DMS114 treated with DMSO at 0.1 percent for 48 hours (cell line): ENCODE data around the gene APOL6.
"Not testable (repeated sequence)": the region's sequence is repeated elsewhere in the genome, so short reads cannot be mapped to it uniquely, and the experiment has no call there.

ENCODE experiments used
- DNase-seq: peaks from one replicate; lab custom pipeline; 2025; ENCODE audit not compliant: unreplicated experiment; lab: John Stamatoyannopoulos, UW

The APOL6 gene

GRCh38 chr22:35634943-35635540, 13.2 kb upstream of the APOL6 start:
- DNase-seq, result no peak

- DNase-seq, result no peak
Observed at GRCh38 chr22:35637254-35637653, 11.0 kb upstream of the APOL6 start.

GRCh38 chr22:35638001-35638400, 10.2 kb upstream of the APOL6 start:
- no peak for DNase-seq

GRCh38 chr22:35638410-35638809, 9.8 kb upstream of the APOL6 start:
- DNase-seq, result no peak

GRCh38 chr22:35641494-35642120, 6.6 kb upstream of the APOL6 start:
- DNase-seq, result no peak

GRCh38 chr22:35642305-35642741, 5.9 kb upstream of the APOL6 start:
- no peak for DNase-seq

- DNase-seq, result no peak
Observed at GRCh38 chr22:35643991-35644390, 4.3 kb upstream of the APOL6 start.

GRCh38 chr22:35645646-35646045, 2.6 kb upstream of the APOL6 start:
- no peak for DNase-seq

GRCh38 chr22:35649026-35649553, 844 bp downstream of the APOL6 start:
- no peak for DNase-seq

- DNase-seq, result no peak
Observed at GRCh38 chr22:35649636-35650250, 1.5 kb downstream of the APOL6 start.

GRCh38 chr22:35651085-35651484, 2.8 kb downstream of the APOL6 start:
- DNase-seq, result no peak

GRCh38 chr22:35653824-35654223, 5.6 kb downstream of the APOL6 start:
- no peak for DNase-seq

GRCh38 chr22:35656284-35656752, 8.1 kb downstream of the APOL6 start:
- DNase-seq, result no peak

- no peak for DNase-seq
Observed at GRCh38 chr22:35657571-35658312, 9.5 kb downstream of the APOL6 start.

GRCh38 chr22:35660291-35661127, 12.3 kb downstream of the APOL6 start:
- DNase-seq, result no peak

GRCh38 chr22:35661464-35661863, 13.2 kb downstream of the APOL6 start:
- no peak for DNase-seq

- no peak for DNase-seq
Observed at GRCh38 chr22:35662914-35663313, 14.7 kb downstream of the APOL6 start.

- no peak for DNase-seq
Observed at GRCh38 chr22:35663371-35663770, 15.1 kb downstream of the APOL6 start.

GRCh38 chr22:35664955-35665587, 16.8 kb downstream of the APOL6 start:
- no peak for DNase-seq

GRCh38 chr22:35666699-35667098, 18.5 kb downstream of the APOL6 start:
- DNase-seq, result not testable (repeated sequence)
